Dendritic cell treated with granulocyte-macrophage colony-stimulating factor and Interleukin-4, amounts not matched to agents 40 ng/mL and 50 ng/mL, for 4 days (primary cell): ENCODE data around the gene DYSF.

Source experiments
- H3K27ac Mint-ChIP-seq: one replicate; pipeline ENCODE4 v1.8.0; 2022; ENCODE audit warnings: mild to moderate bottlenecking, mixed read lengths
- H3K27me3 Mint-ChIP-seq: one replicate; pipeline ENCODE4 v1.8.0; 2022; ENCODE audit warnings: mild to moderate bottlenecking, mixed read lengths
- H3K36me3 Mint-ChIP-seq: one replicate; pipeline ENCODE4 v1.8.0; 2022; ENCODE audit warnings: low read depth, mixed read lengths
- H3K4me1 Mint-ChIP-seq: one replicate; pipeline ENCODE4 v1.8.0; 2022; ENCODE audit warnings: low read depth, mixed read lengths
- H3K4me3 Mint-ChIP-seq: one replicate; pipeline ENCODE4 v1.8.0; 2022; ENCODE audit warnings: mild to moderate bottlenecking, moderate library complexity, mixed read lengths
- H3K9me3 Mint-ChIP-seq: one replicate; pipeline ENCODE4 v1.8.0; 2022; ENCODE audit warnings: mixed read lengths
- intact Hi-C: fragments of 100-400 bp; cut with micrococcal nuclease; formaldehyde crosslinking; loops from one replicate; pipeline ENCODE4 v1.15.0; 2022

The DYSF gene

DNA sequence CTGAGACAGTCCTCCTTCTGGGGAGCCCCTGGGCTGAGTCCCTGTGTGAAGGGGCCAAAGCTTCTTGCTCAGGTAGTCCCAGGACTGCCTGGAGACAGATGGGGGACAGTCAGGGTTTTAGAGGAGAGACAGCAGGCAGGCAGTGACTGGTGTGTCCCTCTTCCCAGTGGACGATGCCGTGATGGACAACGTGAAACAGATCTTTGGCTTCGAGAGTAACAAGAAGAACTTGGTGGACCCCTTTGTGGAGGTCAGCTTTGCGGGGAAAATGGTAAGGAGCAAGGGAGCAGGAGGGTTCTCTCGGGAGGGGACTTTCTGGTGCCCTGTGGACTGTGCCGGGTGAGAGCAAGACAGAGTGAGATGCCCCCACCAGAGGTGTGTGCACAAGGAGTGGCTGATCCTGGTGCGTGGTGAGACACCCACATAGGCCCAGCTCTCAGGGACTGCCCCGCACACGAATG is 74.8 kb downstream of the DYSF start:
- H3K4me3 Mint-ChIP-seq, result no peak overlapping the region
- no peak overlapping the region for H3K27ac Mint-ChIP-seq
- intact Hi-C loops, result no loop called here
- no peaks in the 10 kb centered on the region for H3K9me3 Mint-ChIP-seq
- peaks cover 91% of the 10 kb centered on the region for H3K36me3 Mint-ChIP-seq
- H3K27me3 Mint-ChIP-seq, result no peaks in the 10 kb centered on the region
- peaks cover 12% of the 10 kb centered on the region for H3K4me1 Mint-ChIP-seq

GRCh38 chr2:71528749-71529148 is 75.4 kb downstream of the DYSF start:
- H3K36me3 Mint-ChIP-seq, result peaks cover 91% of the 10 kb centered on the region
- no peaks in the 10 kb centered on the region for H3K9me3 Mint-ChIP-seq
- H3K27me3 Mint-ChIP-seq, result no peaks in the 10 kb centered on the region
- peaks cover 12% of the 10 kb centered on the region for H3K4me1 Mint-ChIP-seq
- no peak overlapping the region for H3K27ac Mint-ChIP-seq
- no peak overlapping the region for H3K4me3 Mint-ChIP-seq
- intact Hi-C loops, result no loop called here

DNA sequence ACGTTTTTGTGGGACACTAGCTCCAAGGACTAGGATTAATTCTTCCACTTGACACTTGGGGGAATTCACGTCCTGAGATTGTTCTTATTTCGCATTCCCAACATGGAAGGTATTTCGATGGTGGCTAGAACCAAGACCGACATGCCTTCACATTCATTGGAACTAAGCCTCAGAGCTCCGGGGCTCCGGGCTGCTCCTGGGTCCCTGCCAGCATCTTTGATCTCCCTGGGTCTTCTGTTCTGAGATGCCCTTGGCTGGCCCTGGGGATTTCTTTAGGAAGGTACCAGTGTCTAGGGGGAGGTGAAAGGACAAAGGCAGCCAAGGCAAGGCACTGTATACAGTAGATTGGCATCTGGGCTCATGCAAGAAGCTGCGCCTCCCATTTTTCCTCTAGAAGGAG is 76.8 kb downstream of the DYSF start:
- Mint-ChIP-seq H3K27ac (no peak overlapping the region), H3K9me3 (no peaks in the 10 kb centered on the region), H3K4me3 (no peak overlapping the region), H3K36me3 (peaks cover 91% of the 10 kb centered on the region), H3K27me3 (no peaks in the 10 kb centered on the region), H3K4me1 (peaks cover 12% of the 10 kb centered on the region)
- intact Hi-C loops, result no loop called here

GRCh38 chr2:71530641-71531332 is 77.4 kb downstream of the DYSF start:
- no peak overlapping the region for H3K4me3 Mint-ChIP-seq
- intact Hi-C loops, result no loop called here
- H3K4me1 Mint-ChIP-seq, result peaks cover 12% of the 10 kb centered on the region
- H3K9me3 Mint-ChIP-seq, result no peaks in the 10 kb centered on the region
- no peak overlapping the region for H3K27ac Mint-ChIP-seq
- no peaks in the 10 kb centered on the region for H3K27me3 Mint-ChIP-seq
- peaks cover 91% of the 10 kb centered on the region for H3K36me3 Mint-ChIP-seq

DNA sequence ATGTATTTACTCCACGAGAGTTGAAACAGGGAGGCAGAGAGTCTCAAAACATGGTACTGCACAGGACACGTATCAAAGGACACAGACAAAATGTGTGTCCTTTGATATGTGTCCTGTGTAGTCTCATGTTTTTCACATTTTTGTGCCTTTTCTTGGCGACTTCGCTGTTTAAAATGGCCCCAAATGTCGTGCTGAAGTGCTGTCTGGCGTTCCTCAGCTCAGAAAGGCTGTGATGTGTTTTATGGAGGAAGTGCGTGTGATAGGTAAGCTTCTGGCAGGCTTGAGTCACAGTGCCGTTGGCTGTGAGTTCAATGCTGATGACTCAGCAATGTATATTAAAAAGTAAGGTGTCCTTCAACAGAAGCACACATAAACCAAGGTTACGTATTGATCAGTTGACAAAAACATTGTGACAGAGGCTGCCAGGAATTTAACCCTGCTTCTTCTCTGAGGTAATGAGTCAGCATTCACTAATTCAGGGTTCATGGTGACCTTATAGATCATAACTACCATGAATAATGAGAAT is 78.2 kb downstream of the DYSF start:
- Mint-ChIP-seq H3K27ac (no peak overlapping the region), H3K4me3 (no peak overlapping the region), H3K27me3 (no peaks in the 10 kb centered on the region), H3K9me3 (no peaks in the 10 kb centered on the region), H3K4me1 (peaks cover 12% of the 10 kb centered on the region), H3K36me3 (peaks cover 93% of the 10 kb centered on the region)
- intact Hi-C loops, result no loop called here

DNA sequence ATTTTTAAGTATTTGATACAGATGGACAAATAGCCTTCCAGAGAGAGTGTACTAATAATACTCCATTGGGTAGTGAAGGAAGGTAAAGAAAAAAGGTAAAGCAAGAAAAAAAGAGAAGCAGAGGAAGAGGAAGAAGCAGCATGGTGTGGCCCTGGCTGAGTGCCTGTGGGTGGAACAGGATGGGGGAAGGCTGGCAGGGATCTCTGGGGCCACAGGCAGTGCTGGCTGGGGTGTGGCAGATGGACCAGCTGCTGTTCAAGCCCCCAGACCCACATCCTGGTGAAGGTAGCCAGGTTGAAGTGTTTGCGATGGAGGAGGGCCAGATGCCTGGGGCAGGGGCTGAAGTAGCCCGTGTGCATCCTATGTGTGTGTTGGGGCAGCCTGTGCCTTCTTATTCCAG is 79.0 kb downstream of the DYSF start:
- no peak overlapping the region for H3K4me3 Mint-ChIP-seq
- H3K27me3 Mint-ChIP-seq, result no peaks in the 10 kb centered on the region
- peaks cover 12% of the 10 kb centered on the region for H3K4me1 Mint-ChIP-seq
- no peaks in the 10 kb centered on the region for H3K9me3 Mint-ChIP-seq
- no peak overlapping the region for H3K27ac Mint-ChIP-seq
- H3K36me3 Mint-ChIP-seq, result peaks cover 97% of the 10 kb centered on the region
- intact Hi-C loops, result no loop called here

- Mint-ChIP-seq H3K4me3 (no peak overlapping the region), H3K27me3 (no peaks in the 10 kb centered on the region), H3K27ac (no peak overlapping the region), H3K36me3 (peaks cover 97% of the 10 kb centered on the region), H3K4me1 (peaks cover 12% of the 10 kb centered on the region), H3K9me3 (no peaks in the 10 kb centered on the region)
- intact Hi-C loops, result no loop called here
These were observed 80.8 kb downstream of the DYSF start for GRCh38 chr2:71534201-71534600.

DNA sequence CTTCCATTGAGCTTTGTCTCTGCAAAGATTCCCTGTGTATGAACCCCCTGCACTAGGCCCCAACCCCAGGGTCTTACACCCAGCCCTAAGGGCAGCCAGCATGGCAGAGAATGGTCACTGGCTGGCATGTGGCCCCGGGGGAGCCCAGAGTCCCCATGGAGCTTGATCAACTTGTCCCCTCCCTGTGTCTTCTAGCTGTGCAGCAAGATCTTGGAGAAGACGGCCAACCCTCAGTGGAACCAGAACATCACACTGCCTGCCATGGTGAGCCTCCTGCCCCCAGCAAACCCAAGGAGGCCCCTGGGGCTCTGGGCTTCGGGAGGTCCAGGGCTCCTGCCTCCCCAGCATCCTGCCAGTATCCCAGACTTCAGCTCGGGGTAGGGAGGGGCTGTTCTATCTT is 81.5 kb downstream of the DYSF start:
- Mint-ChIP-seq H3K4me3 (no peak overlapping the region), H3K27me3 (no peaks in the 10 kb centered on the region), H3K36me3 (peaks cover 95% of the 10 kb centered on the region), H3K4me1 (peaks cover 12% of the 10 kb centered on the region), H3K9me3 (no peaks in the 10 kb centered on the region), H3K27ac (no peak overlapping the region)
- intact Hi-C loops, result no loop called here

- Mint-ChIP-seq H3K4me3 (no peak overlapping the region), H3K9me3 (no peaks in the 10 kb centered on the region), H3K27me3 (no peaks in the 10 kb centered on the region), H3K27ac (no peak overlapping the region), H3K36me3 (peaks cover 88% of the 10 kb centered on the region), H3K4me1 (peaks cover 11% of the 10 kb centered on the region)
- intact Hi-C loops, result no loop called here
These were observed 82.2 kb downstream of the DYSF start for GRCh38 chr2:71535526-71535925.

DNA sequence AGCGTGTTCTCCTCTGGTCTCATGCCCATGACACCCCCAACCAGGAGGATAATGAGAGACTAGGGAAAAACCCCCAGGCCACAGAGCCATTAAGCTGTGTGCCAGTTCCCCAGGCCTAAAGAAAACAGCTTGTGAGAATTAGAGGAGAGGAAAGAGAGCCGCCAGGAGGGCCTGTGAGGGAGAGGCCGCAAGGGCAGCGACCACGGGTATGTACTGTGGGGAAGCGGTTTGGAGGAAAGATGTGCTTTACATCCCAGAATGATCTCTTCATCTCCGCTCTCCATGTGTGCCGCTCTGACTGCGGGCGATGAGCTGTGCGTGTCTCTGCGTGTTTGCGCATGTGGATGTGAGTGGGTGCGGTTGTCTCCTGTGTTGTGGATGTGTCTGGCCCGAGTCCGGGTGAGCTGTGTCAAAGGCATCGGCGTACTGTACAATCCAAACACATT is 82.9 kb downstream of the DYSF start:
- no peaks in the 10 kb centered on the region for H3K9me3 Mint-ChIP-seq
- no peak overlapping the region for H3K27ac Mint-ChIP-seq
- H3K36me3 Mint-ChIP-seq, result peaks cover 81% of the 10 kb centered on the region
- H3K27me3 Mint-ChIP-seq, result no peaks in the 10 kb centered on the region
- intact Hi-C loops, result no loop called here
- H3K4me3 Mint-ChIP-seq, result no peak overlapping the region
- H3K4me1 Mint-ChIP-seq, result peaks cover 7% of the 10 kb centered on the region

DNA sequence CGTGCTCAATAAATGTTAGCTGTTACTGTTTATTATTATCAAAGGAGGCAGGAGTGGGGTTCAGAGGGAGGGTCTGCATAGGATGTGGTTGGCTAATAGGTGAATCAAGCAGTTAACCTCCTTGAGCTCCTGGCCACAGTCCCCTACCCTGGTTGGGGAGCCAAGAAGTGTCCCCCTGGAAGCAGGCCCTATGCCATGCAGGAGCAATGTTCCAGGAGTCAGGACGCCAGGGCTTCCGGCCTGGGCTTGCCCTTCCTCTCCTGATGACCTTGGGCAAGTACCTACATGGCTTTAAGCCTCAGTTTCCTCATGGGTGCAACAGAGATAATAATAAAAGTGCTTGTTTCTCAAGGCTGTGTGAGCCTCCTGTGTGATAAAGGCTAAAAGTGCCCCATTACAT is 84.9 kb downstream of the DYSF start:
- no peaks in the 10 kb centered on the region for H3K27me3 Mint-ChIP-seq
- intact Hi-C loops, result no loop called here
- no peak overlapping the region for H3K4me3 Mint-ChIP-seq
- peaks cover 79% of the 10 kb centered on the region for H3K36me3 Mint-ChIP-seq
- no peak overlapping the region for H3K27ac Mint-ChIP-seq
- H3K9me3 Mint-ChIP-seq, result no peaks in the 10 kb centered on the region
- no peaks in the 10 kb centered on the region for H3K4me1 Mint-ChIP-seq

DNA sequence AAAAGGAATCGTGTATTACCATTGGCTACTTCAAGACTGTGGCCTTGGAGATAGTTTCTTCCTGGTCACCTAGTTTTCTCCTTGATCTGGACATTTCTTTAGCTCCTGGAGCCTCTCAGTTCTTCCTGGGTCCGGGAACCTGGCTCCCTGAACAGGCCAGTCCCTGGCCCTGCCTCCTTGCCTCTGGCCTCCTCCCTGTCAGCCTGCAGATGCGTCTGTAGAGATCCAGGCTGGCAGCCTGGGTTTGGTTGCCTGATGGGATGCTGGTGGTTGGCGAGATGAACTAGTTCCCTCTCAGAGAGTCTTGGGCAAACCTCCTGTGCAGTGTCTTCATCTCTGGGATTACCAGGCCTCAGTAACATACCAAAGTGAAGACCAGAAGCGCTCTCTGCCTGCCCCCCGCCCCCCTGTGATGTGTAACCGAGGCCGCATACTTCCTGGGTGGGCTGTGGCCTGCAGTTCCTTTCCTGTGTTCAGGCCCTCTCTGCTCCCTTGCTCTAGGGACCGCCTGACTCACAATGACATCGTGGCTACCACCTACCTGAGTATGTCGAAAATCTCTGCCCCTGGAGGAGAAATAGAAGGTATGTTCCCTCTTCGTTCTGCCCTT is 85.4 kb downstream of the DYSF start:
- H3K4me3 Mint-ChIP-seq, result no peak overlapping the region
- H3K27me3 Mint-ChIP-seq, result no peaks in the 10 kb centered on the region
- peaks cover 1% of the 10 kb centered on the region for H3K4me1 Mint-ChIP-seq
- intact Hi-C loops, result no loop called here
- H3K36me3 Mint-ChIP-seq, result peaks cover 79% of the 10 kb centered on the region
- H3K27ac Mint-ChIP-seq, result no peak overlapping the region
- no peaks in the 10 kb centered on the region for H3K9me3 Mint-ChIP-seq

GRCh38 chr2:71540818-71541217 is 87.5 kb downstream of the DYSF start:
- Mint-ChIP-seq H3K27me3 (peaks cover 3% of the 10 kb centered on the region), H3K27ac (no peak overlapping the region), H3K36me3 (peaks cover 75% of the 10 kb centered on the region), H3K9me3 (no peaks in the 10 kb centered on the region), H3K4me3 (no peak overlapping the region), H3K4me1 (peaks cover 18% of the 10 kb centered on the region)
- intact Hi-C loops, result no loop called here

DNA sequence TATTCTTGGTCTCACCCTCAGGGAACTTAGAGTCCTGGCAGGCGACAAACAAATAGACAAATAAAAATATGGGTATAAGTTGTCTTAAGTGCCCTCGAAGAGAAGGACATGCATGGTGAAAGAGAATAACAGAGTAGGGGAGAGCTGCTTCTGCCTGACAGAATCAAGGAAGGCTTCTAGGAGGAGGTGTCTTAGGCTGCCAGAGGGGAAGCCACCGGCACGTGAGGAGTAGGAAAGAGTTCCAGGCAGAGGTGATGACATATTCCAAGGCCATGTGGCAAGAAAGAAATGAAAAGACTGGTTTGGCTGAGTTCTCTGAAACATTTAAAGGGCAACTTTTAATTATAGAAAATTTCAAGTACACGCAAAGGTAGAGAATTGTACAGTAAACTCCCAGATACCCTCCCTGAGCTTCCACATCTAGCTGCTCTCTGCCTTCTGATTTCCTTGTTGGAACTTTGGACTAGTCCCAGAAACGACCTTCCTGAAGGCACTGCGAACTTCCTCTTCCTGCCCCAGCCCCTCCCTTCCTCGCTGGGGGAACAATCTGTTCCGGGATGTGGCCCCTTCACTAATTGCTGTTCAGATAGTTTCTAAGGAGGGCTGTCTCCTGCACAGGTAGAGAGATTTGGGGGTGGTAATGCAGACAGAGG is 91.7 kb downstream of the DYSF start:
- H3K27ac Mint-ChIP-seq, result peak overlapping the region; percentile 54
- peaks cover 18% of the 10 kb centered on the region for H3K4me1 Mint-ChIP-seq
- H3K27me3 Mint-ChIP-seq, result peaks cover 6% of the 10 kb centered on the region
- intact Hi-C loops, result loop anchor here (5.0 kb wide), 1 partner anchor 602 kb away; the partner anchor contains the start of gene CYP26B1
- H3K36me3 Mint-ChIP-seq, result peaks cover 79% of the 10 kb centered on the region
- H3K4me3 Mint-ChIP-seq, result no peak overlapping the region
- H3K9me3 Mint-ChIP-seq, result no peaks in the 10 kb centered on the region
